Choroid plexus epithelial cell (primary cell): ENCODE results near the gene ADI1.
A peak's percentile ranks its signal among the peaks of the same experiment; 100 is the strongest.
"Not testable (repeated sequence)": the region's sequence is repeated elsewhere in the genome, so short reads cannot be mapped to it uniquely, and the experiment has no call there.

Experiments
- DNase-seq: peaks from one replicate; pipeline ENCODE4 v3.0.0-alpha.2; 2010; ENCODE audit warnings: low read depth
- H3K4me3 ChIP-seq: 2 replicates; pipeline ENCODE4 v1.5.1; 2011; ENCODE audit warnings: low read depth, mild to moderate bottlenecking, control low read depth, low read length, moderate library complexity
- CTCF ChIP-seq: conservative IDR thresholded peaks from 2 replicates; pipeline ENCODE4 v1.5.1; 2011; ENCODE audit warnings: low read depth, mild to moderate bottlenecking, control low read depth, inconsistent platforms, low read length, moderate library complexity

The ADI1 gene

DNA sequence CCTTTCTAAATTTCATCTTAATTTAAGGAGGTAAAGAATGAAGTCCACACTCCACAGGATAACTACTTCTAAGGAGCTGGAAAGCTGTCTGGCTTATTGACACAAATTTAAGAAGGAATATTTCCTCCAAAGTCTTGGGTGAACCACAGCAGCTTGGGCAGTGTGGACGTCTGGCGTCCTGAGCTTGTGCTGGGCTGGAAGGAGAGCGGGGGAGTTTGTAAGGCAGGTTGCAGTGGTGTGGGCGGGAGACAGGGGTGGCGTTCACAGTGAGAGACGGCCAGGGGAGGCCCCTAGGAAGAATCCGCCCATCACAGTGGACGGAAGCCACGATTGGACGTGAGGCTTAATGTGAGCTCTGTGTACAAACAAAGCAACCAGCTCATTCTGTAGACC, 25.7 kb downstream of the ADI1 start:
- H3K4me3 ChIP-seq = peak overlapping the region; percentile 28
- peak; percentile 89 for DNase-seq
- no peak for TF ChIP-seq CTCF

DNA sequence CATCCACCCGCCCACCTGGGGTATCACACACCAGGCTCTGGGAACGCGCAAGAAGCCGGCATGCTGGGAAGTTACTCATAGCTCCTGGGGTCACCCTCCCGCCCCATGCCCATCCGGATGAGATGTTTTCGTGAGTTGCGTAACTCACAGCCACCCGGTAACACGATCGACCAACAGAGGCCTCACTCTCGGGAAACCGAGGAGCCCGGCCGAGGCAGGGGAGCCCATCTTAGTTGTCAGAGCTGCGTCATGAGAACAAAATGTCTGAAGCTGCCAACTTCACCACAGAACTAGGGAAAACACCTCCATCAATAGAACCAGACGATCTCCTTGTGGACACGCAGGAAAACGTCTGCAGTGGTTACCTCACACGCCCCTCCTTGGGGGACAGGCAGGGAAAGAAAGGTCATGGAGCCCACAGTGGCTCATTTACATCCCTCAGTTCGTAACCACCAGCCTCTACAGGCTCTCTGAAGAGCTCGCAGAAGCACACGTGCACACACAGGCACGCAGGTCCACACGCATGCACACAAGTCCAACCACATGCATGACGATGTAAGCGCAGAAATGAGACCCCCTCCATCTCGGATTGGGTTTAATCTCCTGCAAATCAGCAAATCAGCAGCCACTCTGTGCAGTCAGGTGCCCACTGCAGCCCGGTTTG, 26.2 kb downstream of the ADI1 start:
- peak; percentile 29 for TF ChIP-seq CTCF
- H3K4me3 ChIP-seq = peak overlapping the region; percentile 28
- DNase-seq = peak; percentile 98

- DNase-seq, H3K4me3 ChIP-seq: not testable (repeated sequence)
These were observed 26.9 kb downstream of the ADI1 start for GRCh38 chr2:3492475-3492787.

GRCh38 chr2:3491716-3492474, 27.4 kb downstream of the ADI1 start:
- DNase-seq = no peak
- no peak for TF ChIP-seq CTCF
- H3K4me3 ChIP-seq = no peak overlapping the region

DNA sequence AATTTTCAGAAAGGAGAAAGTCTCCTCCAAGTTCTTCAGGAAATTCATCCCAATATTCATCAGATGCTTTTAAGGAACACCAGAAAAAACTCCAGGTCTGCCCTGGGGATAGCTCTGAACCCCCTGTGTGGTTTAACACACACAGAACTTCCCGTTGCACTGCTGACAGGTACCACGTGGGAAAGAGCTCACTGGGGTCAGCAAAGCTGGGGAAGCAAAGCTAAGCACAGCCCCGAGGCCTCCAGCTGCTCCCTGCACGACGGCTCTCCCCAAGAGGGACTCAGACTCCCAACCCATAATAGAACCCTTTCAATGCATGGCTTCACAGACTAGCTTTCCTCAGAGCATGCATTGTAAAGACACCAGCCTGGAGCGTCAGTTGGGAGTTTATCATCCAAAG, 28.0 kb downstream of the ADI1 start:
- no peak for TF ChIP-seq CTCF
- no peak overlapping the region for H3K4me3 ChIP-seq
- DNase-seq = peak; percentile 39

DNA sequence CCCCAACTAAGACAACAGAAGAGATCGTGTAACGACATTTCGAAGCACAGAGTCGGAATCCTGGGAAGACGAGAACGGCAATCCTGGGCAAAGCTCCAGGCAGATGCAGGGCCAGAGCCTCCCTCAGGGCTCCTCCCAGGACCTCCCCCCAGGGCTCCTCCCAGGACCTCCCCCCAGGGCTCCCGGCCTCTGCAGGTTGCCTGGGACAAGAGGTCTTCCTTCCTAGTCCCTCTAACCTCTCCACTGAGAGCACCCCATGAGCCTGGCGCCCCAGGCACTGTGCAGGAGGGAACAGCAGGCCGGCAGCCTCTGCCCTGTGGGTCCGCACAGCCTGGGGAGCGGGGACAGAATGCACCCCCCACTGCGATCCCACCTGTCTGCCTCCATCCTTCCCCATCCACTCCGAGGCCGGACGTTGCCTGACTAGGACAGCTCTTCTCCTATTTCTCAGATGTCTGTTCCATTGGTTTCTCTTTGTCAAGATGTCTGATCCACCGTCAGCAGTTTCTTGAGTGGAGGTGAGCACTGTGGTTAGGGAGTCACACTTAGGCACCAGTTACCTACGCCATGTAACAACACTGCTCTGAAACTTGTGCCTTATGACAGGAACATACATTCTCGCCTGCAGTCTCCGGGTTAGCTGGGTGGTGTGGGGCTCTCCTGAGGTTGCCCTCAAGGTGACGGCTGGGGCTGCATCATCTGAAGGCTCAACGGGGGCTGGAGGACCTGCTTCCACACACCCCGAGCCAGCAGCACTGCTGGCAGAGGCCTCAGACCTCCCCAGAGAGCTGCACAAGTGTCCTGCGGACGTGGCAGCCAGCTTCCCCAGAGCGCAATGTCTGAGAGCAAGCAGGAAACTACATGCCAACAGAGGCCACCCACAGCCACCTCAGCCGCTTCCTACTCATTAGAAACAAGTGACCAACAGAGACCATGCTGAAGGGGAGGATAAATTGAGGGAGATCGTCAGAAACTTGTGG, 28.9 kb downstream of the ADI1 start:
- H3K4me3 ChIP-seq = no peak overlapping the region
- DNase-seq = no peak
- TF ChIP-seq CTCF = no peak

DNA sequence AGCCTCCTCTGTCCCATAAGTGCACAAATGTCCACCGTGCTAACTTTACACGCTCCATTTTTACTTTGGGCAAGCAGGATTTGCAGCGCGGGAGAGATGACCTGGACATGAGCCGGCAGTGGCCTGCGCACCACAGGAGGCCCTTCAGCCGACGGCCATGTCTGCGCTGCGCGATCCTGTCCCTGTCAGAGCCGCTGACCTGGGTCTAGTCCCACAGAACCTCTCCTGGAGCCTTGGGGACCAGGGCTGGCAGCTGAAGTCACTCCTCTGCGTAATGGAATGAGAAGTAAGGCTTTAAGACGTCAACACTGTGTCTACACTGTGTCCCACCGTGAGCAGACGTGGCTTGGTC, 29.6 kb downstream of the ADI1 start:
- no peak overlapping the region for H3K4me3 ChIP-seq
- DNase-seq = no peak
- TF ChIP-seq CTCF = no peak
